ENCODE data around the gene NABP1.

DNA sequence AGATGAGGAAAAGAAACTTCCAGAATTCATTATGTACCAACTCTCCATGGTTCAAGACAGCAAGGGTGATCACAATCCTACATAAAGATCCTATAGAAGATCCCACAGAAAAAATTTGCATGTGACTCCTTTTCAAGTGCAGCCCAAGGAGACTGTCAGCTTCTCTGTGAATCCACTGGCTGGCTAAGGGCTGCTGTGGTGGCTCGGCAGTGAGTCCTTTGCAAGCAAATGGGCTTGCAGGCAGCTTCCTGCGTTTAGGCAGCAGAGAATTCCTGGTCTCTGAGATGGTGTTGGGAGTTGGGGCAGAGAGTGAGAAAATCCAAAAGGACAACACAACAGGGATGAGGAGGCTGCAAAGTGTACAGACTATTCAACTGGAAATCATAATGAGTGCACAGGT, 43.4 kb downstream of the NABP1 start:
- TF ChIP-seq POLR2AphosphoS5 (IDR thresholded peaks at IDR 0.05; ENCODE audit: low read depth): no peak
- TF ChIP-seq, protein P1, sequence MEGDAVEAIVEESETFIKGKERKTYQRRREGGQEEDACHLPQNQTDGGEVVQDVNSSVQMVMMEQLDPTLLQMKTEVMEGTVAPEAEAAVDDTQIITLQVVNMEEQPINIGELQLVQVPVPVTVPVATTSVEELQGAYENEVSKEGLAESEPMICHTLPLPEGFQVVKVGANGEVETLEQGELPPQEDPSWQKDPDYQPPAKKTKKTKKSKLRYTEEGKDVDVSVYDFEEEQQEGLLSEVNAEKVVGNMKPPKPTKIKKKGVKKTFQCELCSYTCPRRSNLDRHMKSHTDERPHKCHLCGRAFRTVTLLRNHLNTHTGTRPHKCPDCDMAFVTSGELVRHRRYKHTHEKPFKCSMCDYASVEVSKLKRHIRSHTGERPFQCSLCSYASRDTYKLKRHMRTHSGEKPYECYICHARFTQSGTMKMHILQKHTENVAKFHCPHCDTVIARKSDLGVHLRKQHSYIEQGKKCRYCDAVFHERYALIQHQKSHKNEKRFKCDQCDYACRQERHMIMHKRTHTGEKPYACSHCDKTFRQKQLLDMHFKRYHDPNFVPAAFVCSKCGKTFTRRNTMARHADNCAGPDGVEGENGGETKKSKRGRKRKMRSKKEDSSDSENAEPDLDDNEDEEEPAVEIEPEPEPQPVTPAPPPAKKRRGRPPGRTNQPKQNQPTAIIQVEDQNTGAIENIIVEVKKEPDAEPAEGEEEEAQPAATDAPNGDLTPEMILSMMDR (IDR thresholded peaks at IDR 0.05; ENCODE audit: insufficient read depth, low read length): no peak
- TF ChIP-seq, protein P2, sequence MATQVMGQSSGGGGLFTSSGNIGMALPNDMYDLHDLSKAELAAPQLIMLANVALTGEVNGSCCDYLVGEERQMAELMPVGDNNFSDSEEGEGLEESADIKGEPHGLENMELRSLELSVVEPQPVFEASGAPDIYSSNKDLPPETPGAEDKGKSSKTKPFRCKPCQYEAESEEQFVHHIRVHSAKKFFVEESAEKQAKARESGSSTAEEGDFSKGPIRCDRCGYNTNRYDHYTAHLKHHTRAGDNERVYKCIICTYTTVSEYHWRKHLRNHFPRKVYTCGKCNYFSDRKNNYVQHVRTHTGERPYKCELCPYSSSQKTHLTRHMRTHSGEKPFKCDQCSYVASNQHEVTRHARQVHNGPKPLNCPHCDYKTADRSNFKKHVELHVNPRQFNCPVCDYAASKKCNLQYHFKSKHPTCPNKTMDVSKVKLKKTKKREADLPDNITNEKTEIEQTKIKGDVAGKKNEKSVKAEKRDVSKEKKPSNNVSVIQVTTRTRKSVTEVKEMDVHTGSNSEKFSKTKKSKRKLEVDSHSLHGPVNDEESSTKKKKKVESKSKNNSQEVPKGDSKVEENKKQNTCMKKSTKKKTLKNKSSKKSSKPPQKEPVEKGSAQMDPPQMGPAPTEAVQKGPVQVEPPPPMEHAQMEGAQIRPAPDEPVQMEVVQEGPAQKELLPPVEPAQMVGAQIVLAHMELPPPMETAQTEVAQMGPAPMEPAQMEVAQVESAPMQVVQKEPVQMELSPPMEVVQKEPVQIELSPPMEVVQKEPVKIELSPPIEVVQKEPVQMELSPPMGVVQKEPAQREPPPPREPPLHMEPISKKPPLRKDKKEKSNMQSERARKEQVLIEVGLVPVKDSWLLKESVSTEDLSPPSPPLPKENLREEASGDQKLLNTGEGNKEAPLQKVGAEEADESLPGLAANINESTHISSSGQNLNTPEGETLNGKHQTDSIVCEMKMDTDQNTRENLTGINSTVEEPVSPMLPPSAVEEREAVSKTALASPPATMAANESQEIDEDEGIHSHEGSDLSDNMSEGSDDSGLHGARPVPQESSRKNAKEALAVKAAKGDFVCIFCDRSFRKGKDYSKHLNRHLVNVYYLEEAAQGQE (IDR thresholded peaks at IDR 0.05; ENCODE audit: insufficient replicate concordance, low read depth): no peak
